ENCODE results near the gene GCH1.

Gene GCH1

DNA sequence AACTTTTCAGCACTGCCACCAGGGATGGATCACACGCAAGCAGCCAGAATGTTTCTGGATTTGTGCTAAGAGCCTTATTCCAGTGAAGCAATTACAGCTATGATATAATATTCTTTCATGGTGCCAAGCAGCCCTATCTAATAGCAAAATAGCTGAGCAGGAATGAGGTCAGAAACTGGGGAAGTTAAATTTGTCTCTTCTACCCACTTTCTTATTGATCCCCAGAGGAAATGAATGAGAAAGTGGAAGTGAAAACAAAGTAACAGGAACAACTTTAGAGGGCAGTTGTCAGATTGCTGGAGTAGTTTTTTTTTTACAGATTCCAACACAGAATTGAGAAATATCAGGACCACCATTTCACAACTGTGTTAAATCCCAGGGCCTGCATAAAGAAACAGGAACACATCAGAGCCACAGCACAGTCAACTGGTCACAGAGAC lies 44.8 kb downstream of the GCH1 start:
- no peak for DNase-seq

GRCh38 chr14:54856152-54856551 lies 46.5 kb downstream of the GCH1 start:
- DNase-seq = no peak

DNA sequence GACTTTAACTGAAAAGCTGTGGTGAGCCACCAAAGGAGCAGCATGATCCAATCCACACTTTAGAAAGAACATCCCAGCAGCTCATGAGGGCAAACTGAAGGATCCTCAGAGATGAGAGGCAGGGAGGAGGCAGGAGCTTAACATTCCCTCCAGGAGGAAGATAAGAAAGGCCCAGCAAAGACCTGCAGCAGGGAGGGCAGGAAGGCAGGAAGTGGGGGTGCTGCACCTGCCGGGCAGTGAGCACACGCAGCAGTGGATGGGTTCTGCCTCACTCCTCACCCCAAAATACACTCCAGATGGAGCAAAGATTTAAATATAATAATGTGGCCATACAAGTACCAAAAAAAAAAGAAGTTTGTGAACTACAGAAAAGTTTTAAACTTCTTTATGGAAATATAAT lies 48.4 kb downstream of the GCH1 start:
- DNase-seq = no peak

- no peak for DNase-seq
Observed at GRCh38 chr14:54853339-54853738, 49.3 kb downstream of the GCH1 start.

DNA sequence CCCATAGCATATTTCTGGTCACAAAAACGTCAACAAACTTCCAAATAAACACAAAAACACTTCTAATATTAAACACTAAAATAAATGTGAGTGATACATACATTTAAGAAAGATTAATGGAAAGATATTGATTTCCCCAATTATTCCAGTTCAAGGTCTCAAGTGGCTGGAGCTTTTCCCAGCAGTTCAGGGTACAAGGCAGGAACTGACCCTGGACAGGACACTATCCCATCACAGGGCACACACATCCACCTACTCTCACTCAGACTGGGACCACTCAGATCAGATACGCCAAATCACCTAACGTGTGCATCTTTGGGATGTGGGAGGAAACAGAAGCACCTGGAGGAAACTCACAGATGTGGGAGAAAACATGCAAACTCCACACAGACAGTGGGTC lies 50.4 kb downstream of the GCH1 start:
- no peak for DNase-seq

DNA sequence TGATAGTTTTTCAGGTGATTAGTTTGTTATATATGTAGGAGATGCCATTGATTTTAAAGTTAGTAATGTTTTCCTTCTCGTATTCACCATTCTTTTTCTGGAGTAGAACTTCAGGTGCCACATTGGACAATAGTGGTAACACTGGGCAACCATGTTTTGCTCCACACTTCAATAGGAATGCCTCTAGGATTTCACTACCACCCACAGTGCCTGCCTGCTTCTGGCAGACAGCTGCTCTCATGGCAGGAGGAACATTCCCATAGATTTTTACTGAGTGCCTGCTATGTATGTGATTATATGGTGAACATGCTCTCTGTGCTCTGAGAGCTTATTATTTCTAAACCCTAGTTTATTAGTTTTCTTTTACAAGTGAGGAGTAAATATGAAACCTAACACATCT lies 53.7 kb downstream of the GCH1 start:
- DNase-seq = no peak

DNA sequence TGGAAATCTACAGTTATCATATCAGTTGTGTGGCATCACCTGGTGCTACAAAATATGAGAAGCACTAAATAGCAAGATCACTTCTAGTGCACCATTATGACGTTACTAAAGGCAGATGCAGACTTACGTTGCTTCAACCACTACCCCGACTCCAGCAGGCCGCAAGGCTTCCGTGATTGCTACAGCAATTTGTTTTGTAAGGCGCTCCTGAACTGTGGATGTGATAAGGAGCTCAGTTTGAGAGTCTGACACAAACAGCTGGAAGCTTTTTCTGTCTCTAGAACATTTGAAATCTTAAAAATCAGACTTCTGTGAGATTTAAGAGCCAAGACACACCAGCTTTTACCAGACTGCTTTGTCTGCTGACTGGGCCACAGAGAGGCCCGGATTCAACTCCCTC lies 57.0 kb downstream of the GCH1 start:
- no peak for DNase-seq

- DNase-seq = no peak
Observed at GRCh38 chr14:54844479-54844878, 58.1 kb downstream of the GCH1 start.

GRCh38 chr14:54840798-54841197 lies 61.8 kb downstream of the GCH1 start:
- DNase-seq = no peak

DNA sequence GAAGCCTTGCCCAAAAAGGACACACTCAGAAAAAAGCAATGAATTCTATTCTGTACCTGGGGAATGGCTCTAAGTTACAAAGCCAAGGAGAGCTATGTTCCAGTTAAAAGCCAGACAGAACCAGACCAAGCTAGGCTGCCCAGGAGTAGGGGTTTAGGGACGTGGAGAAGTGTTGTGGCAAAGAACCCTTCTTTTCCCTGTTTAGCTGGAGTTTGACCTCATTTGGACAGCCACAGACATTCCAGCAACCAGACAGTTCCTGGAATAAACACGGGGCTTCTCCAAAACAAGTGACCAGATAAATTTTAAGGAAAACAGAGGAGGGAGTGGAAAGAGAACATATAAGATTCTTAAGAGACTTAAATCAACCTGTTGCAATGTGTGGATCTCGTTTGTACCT lies 62.3 kb downstream of the GCH1 start:
- DNase-seq = no peak

- DNase-seq = no peak
Observed at GRCh38 chr14:54839701-54840119, 62.9 kb downstream of the GCH1 start.

DNA sequence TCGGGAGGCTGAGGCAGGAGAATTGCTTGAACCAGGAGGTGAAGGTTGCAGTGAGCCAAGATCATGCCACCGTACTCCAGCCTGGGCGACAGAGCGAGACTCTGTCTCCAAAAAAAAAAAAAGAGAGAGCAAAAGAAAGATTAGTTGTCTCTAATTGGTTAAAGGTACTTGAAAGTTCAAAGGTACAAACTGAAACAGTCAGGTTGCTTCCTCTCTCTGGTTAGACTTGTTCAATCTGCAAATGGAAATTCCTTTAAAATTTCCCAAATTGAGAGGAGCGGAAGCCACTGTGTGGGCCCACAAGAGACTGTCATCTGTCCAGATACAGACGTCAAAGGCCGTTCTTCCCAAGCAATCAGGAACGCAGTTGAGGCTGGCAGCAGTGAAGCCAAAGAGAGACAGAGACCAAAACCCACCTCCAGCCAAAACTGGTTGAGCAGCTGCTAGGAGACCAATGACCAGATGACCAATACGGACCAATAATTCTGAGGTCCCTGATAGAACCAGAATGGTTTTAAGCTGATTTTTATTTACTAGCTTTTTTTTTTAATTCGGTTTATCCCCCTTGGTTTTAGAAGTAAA lies 63.6 kb downstream of the GCH1 start:
- no peak for DNase-seq

DNA sequence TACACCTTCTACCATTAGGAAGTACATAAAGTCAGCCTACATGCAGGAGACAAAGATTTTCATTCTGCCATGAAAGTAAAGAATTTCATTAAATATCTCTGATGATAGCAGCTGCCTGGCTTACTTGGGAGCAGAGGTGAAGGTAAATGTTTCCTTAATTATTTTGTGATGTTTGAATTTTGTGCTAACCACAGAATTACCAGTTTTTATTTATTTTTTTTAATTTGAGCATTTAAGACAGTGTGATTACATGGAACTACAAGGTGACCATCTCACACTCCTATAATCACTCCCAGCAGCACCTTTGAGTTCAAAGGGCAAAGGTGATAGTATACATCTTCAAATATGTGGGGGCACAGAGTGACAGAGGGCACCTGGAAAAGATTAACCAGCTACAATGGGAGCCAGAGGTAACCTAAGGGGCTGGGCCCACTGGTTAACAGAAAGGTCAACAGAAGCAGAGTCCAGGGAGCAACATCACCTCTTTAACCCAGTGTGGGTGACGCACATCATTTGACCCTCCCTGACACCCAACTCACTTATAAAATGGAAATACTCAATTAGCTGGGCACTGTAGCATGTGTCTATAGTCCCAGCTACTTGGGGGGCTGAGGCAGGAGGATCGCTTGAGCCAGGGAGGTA lies 65.0 kb downstream of the GCH1 start:
- no peak for DNase-seq

GRCh38 chr14:54836231-54836630 lies 66.4 kb downstream of the GCH1 start:
- no peak for DNase-seq

DNA sequence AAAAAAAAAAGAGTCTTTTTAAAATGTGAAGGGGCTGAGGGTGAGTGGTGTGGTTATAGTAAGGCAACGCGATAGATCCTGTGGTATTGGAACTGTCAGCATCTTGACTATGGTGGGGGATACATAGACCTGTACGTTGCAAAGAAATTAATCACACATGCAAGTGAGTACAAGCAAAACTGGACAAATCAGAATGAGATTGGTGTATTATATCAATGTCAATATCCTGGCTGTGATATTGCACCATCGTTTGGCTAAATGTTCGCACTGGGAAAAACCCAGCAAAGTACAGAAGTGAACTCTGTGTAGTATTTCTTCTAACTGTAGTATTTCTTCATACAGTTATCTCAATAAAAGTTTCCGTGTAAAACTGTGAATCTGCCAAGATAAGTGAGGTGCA lies 67.9 kb downstream of the GCH1 start:
- DNase-seq = no peak

- DNase-seq = no peak
Observed at GRCh38 chr14:54834081-54834480, 68.5 kb downstream of the GCH1 start.

GRCh38 chr14:54830650-54831049 lies 72.0 kb downstream of the GCH1 start:
- DNase-seq = no peak

- no peak for DNase-seq
Observed at GRCh38 chr14:54829486-54830224, 73.0 kb downstream of the GCH1 start.

DNA sequence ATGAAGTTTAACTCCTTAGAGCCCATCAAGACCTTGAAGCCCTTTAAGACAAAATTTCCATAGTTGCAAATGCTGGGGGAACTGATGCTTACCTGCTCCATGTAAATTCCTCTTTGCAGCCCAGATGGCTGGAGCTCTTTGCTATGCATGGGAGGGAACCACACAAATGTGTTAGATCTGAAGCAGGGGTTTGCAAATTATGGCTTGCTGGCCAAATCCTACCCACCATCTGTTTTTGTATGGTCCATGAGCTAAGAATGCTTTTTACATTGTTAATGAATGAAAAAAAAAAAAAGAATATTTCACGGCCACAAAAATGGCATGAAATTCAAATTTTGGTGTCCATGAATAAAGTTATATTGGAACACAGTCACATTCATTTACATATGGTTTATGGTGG lies 74.6 kb downstream of the GCH1 start:
- no peak for DNase-seq

GRCh38 chr14:54823757-54824549 lies 78.7 kb downstream of the GCH1 start:
- DNase-seq = no peak

DNA sequence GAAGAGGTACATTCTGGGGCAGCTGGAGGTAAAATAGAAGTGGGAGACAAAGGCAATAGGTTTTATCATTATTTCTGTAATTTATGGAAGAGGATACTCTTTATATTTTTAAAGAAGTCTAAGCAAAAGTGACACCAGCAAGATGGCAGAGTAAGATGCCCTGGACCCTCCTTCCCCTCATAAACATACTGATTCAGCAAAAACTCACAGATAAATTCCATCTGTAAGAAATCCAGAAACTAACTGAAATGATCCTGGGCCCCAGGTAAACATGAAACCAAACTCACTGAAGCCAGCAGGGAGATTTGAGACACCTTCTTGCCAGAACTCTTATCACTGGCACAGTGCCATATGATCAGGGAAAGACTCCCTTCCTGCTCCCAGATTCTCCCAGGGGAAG lies 79.9 kb downstream of the GCH1 start:
- DNase-seq = no peak

DNA sequence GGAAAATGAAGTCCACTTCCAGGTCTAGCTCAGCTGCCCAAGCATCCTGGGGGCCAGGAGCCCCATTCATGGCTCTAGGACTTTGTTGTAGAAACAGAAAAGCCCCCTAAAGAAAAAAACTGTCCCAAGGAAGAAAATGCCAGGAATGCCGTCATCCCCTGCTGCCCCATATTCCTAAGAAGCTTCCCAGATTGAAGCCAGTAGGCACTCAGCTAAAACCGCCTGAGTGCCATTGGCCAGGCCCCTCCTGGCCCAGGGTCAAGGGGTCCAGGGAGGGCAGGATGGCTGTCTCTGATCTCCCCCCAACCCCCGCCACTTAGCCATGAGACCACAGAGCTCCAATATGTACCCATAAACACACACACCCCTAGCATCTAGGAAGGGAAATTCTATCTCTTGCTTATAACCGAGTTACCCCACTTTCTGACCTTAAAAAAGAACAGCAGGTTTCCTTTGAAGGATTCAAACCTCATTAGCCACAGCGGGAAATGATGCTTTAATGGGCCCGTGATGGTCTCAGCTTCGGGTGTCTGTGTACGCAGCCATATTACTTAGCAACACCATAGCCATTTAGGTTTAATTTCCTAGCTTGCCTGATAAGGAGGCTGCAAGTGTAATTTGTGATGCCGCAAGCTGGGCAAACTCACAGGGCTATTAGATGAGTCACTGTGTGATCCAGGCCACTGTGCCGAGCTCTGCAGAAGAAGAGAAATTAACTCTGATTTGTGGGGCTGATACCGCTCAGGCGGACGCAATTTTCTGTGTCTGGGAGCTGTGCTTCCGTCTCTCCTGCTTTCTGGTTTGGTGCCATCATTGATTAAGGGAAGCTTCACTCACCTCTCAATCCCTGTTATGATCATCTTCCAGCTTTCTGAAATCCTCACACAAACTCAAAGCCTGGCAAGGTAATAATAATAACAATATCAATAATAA lies 84.2 kb downstream of the GCH1 start:
- no peak for DNase-seq
